GM21825 (cell line): Measurements from ENCODE around the gene CBLC.
"Not testable (repeated sequence)": the region's sequence is repeated elsewhere in the genome, so short reads cannot be mapped to it uniquely, and the experiment has no call there.

Experiments
- ATAC-seq: cut with Tn5 transposase; IDR thresholded peaks from one replicate; pipeline ENCODE4 v1.9.1; 2021; ENCODE audit warnings: mild to moderate bottlenecking, moderate library complexity; ENCODE audit not compliant: unreplicated experiment

CBLC gene

GRCh38 chr19:44759083-44759804 is 18.4 kb upstream of the CBLC start:
- no peak for ATAC-seq

GRCh38 chr19:44762038-44762437 is 15.7 kb upstream of the CBLC start:
- no peak for ATAC-seq

GRCh38 chr19:44765033-44765948 is 12.4 kb upstream of the CBLC start:
- no peak for ATAC-seq

- no peak for ATAC-seq
These were observed 11.7 kb upstream of the CBLC start for GRCh38 chr19:44765949-44766335.

- no peak for ATAC-seq
These were observed 10.2 kb upstream of the CBLC start for GRCh38 chr19:44767295-44768180.

GRCh38 chr19:44770550-44771257 is 7.0 kb upstream of the CBLC start:
- ATAC-seq: peak; percentile 95

GRCh38 chr19:44772144-44772543 is 5.5 kb upstream of the CBLC start:
- ATAC-seq: not testable (repeated sequence)

GRCh38 chr19:44772959-44773358 is 4.7 kb upstream of the CBLC start:
- no peak for ATAC-seq

- ATAC-seq: no peak
These were observed 1.9 kb upstream of the CBLC start for GRCh38 chr19:44775676-44776240.

- no peak for ATAC-seq
These were observed 1.1 kb upstream of the CBLC start for GRCh38 chr19:44776402-44777096.

- no peak for ATAC-seq
These were observed 1.5 kb downstream of the CBLC start for GRCh38 chr19:44779150-44779549.

GRCh38 chr19:44781694-44782093 is 4.0 kb downstream of the CBLC start:
- not testable (repeated sequence) for ATAC-seq

GRCh38 chr19:44782729-44783128 is 5.0 kb downstream of the CBLC start:
- ATAC-seq: no peak

GRCh38 chr19:44783545-44783944 is 5.9 kb downstream of the CBLC start:
- no peak for ATAC-seq

GRCh38 chr19:44785271-44785670 is 7.6 kb downstream of the CBLC start:
- no peak for ATAC-seq

GRCh38 chr19:44785993-44786392 is 8.3 kb downstream of the CBLC start:
- ATAC-seq: no peak

GRCh38 chr19:44788971-44789370 is 11.3 kb downstream of the CBLC start:
- no peak for ATAC-seq

GRCh38 chr19:44789943-44790483 is 12.3 kb downstream of the CBLC start:
- ATAC-seq: no peak

GRCh38 chr19:44792281-44792680 is 14.6 kb downstream of the CBLC start:
- ATAC-seq: no peak
